T-helper 22 cell (primary cell): Measurements from ENCODE around the gene GCC2.
"Not testable (repeated sequence)": the region's sequence is repeated elsewhere in the genome, so short reads cannot be mapped to it uniquely, and the experiment has no call there.

Experiments used
- DNase-seq: peaks from one replicate; pipeline ENCODE4 v3.0.0-alpha.2; 2020; ENCODE audit warnings: low read depth

The GCC2 gene, protein sequence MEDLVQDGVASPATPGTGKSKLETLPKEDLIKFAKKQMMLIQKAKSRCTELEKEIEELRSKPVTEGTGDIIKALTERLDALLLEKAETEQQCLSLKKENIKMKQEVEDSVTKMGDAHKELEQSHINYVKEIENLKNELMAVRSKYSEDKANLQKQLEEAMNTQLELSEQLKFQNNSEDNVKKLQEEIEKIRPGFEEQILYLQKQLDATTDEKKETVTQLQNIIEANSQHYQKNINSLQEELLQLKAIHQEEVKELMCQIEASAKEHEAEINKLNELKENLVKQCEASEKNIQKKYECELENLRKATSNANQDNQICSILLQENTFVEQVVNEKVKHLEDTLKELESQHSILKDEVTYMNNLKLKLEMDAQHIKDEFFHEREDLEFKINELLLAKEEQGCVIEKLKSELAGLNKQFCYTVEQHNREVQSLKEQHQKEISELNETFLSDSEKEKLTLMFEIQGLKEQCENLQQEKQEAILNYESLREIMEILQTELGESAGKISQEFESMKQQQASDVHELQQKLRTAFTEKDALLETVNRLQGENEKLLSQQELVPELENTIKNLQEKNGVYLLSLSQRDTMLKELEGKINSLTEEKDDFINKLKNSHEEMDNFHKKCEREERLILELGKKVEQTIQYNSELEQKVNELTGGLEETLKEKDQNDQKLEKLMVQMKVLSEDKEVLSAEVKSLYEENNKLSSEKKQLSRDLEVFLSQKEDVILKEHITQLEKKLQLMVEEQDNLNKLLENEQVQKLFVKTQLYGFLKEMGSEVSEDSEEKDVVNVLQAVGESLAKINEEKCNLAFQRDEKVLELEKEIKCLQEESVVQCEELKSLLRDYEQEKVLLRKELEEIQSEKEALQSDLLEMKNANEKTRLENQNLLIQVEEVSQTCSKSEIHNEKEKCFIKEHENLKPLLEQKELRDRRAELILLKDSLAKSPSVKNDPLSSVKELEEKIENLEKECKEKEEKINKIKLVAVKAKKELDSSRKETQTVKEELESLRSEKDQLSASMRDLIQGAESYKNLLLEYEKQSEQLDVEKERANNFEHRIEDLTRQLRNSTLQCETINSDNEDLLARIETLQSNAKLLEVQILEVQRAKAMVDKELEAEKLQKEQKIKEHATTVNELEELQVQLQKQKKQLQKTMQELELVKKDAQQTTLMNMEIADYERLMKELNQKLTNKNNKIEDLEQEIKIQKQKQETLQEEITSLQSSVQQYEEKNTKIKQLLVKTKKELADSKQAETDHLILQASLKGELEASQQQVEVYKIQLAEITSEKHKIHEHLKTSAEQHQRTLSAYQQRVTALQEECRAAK (N-terminal part only)

DNA sequence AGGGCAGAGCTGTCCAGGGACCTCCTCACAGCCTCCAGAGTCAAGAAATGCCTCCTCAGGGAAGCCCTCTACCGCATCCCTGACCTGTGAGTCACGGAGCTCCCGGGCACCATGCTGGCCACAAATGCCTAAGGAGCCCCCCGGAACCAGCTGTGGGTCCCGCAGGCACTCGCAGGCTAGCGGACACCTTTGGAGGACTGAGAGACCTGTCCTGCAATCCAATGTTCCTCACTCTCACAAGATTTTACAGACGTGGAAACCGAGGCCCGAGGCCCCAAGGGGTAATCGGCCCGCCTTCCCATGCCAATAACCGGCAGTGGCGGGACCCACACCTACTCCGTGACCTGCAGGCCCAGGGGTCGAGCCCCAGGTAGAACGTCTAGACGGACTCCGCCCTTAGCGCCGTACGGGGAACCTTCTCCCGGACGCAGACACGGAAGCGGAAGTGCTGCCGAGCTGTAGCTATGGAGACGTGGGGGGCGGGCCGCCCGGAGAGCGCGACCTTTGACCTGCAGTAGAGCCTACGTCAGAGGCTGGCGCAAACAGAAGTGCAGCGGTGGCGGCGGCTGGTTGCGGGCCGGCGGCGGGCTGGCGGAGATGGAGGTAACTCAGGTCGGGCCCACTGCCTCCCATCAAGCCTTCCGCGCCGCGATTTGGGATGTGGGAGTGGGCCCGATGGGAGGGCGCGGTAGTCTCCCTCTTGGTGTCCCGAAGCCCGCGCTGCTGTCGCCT, at the start of gene GCC2:
TSS of gene GCC2 (plus strand) at position 529 of the 732 bp plus-strand sequence. CDS start at position 598, 69 bp downstream.
- peak; percentile 94 for DNase-seq

DNA sequence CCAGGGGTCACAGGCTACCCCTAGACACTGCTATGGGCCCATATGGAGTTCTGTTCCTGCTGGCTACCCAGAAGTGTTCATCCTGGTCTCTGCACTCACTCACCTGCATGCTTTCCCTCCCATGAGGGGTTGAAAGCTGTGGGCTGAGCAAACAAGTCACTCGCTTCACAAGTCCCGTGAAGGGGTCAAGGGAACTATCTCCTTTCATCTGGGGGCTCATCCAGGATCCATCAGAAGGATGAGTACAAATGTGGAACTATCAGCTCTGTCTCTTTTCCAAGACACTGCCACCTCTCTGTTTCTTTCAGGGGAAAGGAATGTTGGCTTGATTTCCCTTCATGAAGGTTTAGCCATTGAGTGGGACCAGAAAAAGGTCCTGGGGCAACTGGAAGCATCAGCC, 49.5 kb upstream of the GCC2 start:
- no peak for DNase-seq

GRCh38 chr2:108401800-108402199, 47.2 kb upstream of the GCC2 start:
- DNase-seq = no peak

DNA sequence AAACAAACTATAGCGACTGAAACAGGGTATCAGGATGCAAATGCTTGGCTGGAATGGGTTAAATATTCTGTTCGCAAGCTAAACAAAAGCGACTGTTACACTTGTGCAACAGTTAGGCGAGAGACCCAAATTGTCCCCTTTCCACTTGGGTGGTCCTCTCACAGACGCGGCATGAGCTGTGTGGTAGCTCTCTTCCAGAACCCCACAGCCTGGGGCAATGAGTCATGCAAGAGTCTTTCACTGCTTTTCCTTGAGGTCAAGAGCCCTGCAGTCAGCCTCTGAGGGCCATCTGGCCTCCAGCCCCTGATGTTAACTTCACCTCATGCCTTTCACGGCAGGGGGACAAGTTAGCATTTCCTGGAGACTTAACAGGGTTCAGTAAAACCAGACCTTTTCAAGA, 45.5 kb upstream of the GCC2 start:
- no peak for DNase-seq

GRCh38 chr2:108404784-108405397, 44.1 kb upstream of the GCC2 start:
- no peak for DNase-seq

- DNase-seq = no peak
Measured at GRCh38 chr2:108407864-108408729, 40.9 kb upstream of the GCC2 start.

DNA sequence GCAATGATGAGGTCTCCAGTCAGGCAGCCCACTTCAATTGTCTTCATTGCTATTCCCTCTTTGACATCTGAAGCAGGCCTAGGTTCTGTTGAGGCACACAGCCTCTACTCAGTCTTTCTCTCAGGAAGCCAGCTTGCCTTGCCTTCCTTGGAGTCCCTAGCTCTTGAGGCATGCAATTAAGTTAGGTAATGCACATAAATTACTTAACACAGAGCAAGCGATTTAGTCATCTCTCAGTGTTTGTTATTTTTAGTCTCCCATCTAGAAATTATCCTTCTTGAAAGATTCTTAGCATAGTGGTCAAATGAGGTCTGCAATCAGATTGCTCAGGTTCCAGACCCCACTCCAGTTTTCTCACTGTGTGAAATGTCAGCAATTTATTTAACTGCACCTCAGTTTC, 39.2 kb upstream of the GCC2 start:
- no peak for DNase-seq

- no peak for DNase-seq
Measured at GRCh38 chr2:108412995-108413710, 35.9 kb upstream of the GCC2 start.

- no peak for DNase-seq
Measured at GRCh38 chr2:108413711-108414095, 35.3 kb upstream of the GCC2 start.

DNA sequence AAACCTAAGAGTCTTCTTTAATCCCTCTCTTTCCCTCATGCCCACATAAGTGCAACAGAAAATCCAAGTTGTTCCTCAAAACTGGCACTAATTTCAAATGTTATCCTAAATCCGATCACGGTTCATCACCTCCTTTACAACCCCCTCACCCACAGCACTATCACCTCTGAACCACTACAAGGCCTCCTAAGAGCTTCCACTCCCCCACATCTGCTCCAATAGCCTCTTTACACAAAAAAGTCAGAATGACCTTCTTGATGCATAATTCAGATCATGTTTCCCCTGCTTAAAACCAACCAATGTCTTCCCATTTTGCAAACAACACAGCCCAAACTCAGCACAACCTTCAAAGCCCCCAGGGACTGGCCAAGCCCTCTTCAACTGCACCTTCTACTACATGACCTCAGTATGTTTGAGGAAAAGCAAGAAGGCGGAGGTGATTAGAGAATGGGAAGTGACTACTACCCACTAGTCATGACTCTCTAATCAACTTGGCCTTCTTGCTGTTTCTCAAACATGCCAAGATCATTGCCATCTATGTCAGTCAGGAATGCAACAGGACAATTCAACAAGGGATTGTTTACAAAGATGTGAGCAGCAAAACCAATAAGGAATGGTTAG, 34.6 kb upstream of the GCC2 start:
- DNase-seq = no peak

- DNase-seq = no peak
Measured at GRCh38 chr2:108414945-108415344, 34.1 kb upstream of the GCC2 start.

- no peak for DNase-seq
Measured at GRCh38 chr2:108417254-108417653, 31.8 kb upstream of the GCC2 start.

- no peak for DNase-seq
Measured at GRCh38 chr2:108418416-108418815, 30.6 kb upstream of the GCC2 start.

DNA sequence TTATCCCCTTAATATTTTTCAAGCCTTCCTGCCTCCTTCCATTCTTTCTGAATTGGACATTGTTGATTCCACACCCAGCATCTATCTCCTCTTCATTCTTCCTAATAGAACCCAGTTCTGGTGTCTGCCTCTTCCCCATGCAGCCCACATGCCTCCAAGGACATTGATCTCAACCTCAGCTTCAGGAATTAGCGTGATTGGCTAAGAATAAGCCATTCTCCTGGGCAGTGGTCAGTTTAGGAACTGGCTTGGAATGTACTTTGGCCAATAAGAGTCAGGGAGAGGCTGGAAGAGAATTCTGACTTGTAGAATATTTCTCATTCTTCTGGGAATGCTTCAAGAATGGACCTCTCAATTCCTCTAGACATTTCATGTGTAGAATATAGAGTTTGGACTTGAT, 25.9 kb upstream of the GCC2 start:
- DNase-seq = no peak

GRCh38 chr2:108423502-108424251, 25.3 kb upstream of the GCC2 start:
- no peak for DNase-seq

GRCh38 chr2:108428286-108429009, 20.6 kb upstream of the GCC2 start:
- DNase-seq = no peak

DNA sequence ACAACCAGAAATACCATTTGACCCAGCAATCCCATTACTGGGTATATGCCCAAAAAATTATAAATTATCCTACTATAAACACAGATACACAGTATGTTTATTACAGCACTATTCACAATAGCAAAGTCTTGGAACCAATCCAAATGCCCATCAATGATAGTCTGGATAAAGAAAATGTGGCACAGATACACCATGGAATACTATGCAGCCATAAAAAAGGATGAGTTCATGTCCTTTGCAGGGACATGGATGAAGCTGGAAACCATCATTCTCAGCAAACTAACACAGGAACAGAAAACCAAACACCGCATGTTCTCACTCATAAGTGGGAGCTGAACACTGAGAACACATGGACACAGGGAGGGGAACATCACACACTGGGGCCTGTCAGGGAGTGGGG, 13.4 kb upstream of the GCC2 start:
- DNase-seq = not testable (repeated sequence)

GRCh38 chr2:108436976-108437375, 12.0 kb upstream of the GCC2 start:
- DNase-seq = no peak
